HG02885 (cell line): ENCODE measurements around the gene TNNI3K.
A peak's percentile ranks its signal among the peaks of the same experiment; 100 is the strongest.

Experiments
- ATAC-seq: cut with Tn5 transposase; IDR thresholded peaks from one replicate; pipeline ENCODE4 v1.9.1; 2021; ENCODE audit warnings: mild to moderate bottlenecking; ENCODE audit not compliant: unreplicated experiment, poor library complexity

The TNNI3K gene

DNA sequence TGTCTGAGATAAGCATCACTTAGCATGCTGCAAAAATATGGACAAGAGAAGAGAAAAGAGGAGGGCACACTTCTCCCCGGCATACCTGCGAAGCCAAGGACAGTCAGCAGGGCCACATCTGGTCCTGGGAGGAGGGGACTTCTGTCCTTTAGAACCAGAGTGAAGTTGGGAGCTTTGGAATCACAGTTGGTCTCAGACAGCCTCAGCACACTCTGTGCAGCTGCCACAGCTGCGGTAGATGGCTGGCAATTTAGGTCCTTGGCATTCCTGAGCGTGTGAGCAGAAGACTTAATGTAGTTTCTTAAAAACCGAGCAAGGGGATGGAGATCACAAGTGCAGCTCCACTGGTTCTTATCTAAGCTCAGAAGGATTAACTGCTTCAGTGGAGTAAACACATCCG lies 244.9 kb downstream of the TNNI3K start:
- ATAC-seq: no peak

DNA sequence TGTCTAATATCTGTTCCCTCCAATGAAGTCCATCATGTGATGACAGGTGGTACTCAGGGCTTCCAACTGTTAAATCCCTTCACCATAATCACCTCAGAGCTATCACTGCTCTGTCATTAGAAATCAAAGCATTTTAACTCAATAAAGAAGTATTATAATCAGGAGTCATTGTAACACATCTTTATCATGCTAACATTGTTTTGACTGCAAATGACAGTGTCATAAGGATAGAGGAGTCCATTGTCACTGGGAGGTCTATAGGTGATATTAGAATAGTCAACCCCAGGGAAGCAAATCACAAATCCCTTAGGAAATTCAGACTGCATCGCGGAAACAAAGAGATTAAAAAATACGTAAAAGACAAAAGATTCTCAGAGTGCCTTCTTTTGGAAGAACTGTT lies 246.4 kb downstream of the TNNI3K start:
- no peak for ATAC-seq

DNA sequence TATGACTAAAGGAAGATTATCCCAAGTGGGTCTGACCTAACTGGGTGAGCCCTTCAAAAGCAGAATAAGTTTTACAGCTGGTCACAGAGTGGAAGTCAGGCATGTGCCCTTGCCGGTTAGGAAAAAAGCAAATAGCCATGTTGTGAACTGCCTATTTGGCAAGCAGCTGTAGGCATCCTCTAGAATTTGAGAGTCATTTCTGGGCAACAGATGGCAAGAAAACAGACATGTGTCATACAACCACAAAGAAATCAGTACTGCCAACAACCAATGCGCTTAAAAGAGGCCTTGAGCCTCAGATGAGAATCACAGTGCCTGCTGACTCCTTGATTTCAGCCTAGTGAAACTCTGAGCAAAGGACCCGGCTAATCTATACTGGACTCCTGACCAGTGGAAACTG lies 250.4 kb downstream of the TNNI3K start:
- no peak for ATAC-seq

DNA sequence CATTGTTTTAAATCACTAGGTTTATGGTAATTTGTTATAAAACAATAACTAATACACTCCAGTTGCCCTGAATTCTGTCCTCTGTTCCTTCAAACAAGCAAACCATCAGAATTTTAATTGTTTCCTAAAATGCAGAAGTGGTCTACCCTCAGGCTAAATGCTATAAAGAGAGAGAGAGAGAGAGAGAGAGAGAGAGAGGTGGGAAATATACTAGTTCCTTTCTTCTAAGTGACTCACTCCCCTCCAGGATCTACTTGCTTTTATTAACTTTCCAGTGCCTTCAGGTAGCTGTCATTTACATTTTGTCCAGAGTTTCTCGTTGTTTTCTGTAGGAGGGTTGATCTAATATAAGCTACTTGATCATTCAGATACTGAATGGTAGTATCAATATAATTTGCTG lies 250.8 kb downstream of the TNNI3K start:
- no peak for ATAC-seq

DNA sequence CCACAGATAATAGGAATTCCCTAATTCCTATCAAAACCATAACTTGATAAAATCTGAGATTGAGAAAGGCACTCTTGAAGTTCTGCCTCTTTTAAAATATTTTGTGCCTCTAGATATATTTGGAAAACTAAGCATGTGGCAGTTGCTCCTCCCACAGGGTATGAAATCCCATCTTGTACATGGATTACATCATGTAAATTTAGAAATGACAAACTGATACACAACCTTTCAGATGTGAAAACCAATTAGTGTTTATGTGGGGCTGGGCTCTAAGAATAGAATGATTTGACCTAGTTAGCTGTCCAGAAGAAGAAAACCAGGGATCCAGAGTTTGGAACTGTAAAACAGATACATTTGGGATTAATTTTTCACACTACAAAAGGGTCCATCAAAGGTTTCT lies 261.5 kb downstream of the TNNI3K start:
- no peak for ATAC-seq

DNA sequence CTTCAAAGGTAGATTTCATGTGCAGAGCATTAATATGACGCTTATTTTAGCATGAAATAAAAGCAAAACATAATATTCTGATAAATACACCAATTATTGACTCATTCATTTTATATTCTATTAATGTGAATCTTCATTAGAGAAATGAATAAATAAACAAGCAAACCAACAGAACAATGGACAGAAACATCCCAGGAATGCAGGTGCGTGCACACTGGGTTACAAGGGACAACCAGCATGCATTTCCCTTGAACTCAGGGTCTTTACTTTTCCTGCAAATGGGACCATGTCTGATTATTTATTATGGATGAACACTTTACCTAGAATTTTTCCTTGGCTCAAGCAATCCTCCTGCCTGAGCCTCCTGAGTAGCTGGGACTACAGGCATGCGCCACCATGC lies 263.7 kb downstream of the TNNI3K start:
- no peak for ATAC-seq

DNA sequence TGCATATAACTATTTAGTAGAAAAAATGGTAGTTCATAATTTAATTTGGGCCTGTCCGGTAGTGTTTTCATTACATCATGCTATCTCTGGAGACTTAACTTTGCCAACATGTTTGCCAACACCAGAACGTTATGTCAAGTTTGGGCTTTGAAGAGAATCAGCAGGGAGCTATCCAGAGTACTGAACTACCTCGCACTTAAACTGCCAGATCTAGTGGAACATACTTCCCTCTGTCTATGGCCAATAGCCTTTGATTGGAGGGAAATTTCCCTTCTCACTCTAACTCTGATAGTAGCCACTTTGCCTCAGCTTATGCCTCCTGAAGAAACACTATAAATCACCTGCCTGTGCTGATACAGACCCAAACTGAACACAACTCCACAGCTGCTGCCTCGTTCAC lies 267.2 kb downstream of the TNNI3K start:
- ATAC-seq: peak; percentile 51

DNA sequence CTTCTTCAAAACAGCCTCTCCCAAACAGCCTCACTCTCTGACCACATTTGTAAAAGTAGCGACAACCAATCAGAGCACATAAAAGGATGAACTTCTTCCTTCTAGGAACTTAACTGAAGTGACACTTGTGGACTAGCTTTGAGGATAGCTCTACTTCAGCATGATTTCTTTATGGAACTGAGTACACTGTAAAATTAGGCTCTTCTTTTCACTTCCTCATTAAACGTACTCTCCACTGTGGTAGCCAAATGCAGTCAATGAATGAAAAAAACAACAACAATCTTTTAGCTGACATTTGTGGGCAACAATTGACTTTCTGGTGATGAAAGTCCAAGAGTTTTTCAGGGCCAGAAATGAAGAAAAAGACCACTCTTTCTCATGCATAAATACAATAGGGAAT lies 267.7 kb downstream of the TNNI3K start:
- ATAC-seq: peak; percentile 51

DNA sequence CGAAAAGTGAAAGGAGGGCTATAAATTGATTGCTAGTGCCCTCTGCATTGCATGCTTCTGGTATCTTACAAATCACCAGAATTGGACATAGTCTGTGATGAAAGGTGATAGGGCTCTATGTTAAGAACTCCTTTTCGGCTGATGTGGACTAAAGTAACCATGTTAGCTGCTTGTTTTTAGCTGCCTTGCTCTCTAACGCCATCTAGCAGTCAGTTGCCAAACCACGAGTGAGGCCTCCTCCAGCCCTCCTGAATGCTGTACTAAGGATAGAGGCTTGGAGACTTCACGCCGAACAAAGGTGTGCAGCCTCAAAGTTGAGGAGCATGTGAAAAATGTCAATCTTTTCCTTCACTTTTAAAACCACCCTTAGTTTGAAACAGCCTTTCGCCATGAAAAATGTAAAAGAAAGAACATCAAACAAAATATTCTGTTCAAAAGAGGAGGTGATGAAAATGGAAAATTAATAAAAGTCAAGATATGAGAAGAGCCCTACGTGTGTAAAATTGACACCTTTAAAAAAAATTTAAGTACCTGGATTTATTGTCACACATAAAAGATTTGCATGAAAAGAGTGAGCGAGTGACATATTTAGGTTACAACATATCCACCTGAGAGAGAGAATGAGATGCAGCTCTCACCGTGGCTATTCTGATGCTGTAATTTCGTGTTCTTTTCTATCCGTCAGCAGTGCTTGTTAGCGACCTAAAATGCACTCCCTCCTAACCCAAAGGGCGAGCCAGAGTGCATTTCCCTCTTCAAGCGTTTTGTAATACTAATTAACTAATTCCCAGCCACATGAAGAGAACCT lies 269.1 kb downstream of the TNNI3K start:
- peak; percentile 92 for ATAC-seq

DNA sequence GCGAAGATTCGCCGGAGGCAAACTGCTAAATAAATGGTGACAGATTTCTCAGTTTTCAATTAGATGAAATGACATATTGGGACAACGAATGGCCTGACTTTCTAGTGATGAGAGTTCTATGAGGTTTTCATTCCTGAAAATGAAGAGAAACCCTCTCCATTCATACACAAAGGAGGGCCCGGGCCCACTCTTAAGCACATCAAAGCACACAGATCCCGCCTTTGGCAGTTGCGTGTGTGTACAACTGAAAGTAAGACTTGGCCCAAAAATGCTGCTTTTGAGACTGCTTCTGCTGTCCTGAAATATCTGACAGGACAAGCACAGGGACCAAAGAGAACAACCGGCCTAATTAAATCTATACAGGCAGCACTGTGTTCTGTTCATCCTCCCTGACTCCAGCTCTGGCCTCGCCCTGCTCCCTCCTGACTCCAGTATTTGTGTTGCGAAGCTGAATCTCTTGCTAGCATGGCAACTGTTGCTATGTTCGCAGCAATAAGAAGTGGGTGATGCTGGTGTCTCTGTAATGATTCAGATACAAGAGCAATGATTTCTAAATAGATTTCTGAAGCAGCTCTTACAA lies 269.8 kb downstream of the TNNI3K start:
- no peak for ATAC-seq

DNA sequence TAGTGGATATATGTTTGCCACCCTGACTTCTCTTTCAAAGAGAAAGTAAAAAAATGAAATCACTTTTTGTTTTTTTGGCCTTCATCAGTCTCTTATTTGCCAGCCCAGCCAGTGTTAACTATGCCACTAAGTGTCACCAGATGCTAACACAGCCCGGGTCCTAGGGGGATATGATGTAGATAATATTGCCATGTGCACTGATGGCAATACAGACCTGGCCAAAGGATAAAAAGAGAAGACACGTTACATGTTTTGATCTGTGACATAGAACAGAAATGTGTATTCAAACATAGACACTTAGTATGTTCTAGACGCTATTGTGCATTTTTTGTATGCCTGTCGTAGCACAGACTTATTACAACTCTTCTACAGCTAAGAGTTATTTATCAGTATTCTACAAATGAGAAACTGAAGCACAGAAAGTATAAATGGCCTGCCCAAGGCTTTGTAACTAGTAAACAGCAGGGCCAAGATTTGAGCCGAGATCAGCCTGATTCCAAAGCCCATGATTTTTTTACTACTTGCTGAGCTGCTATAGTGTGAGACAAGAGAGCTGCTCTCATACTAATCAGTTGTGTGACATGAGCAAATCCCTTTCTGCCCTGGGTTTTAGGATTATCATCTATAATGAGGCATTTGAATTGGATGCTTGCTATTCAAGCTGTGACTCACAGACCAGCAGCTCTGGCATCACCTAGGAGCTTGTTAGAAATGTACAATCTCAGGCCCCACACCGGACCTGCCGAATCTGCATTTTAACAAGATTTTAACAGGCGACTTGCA lies 270.9 kb downstream of the TNNI3K start:
- ATAC-seq: no peak

DNA sequence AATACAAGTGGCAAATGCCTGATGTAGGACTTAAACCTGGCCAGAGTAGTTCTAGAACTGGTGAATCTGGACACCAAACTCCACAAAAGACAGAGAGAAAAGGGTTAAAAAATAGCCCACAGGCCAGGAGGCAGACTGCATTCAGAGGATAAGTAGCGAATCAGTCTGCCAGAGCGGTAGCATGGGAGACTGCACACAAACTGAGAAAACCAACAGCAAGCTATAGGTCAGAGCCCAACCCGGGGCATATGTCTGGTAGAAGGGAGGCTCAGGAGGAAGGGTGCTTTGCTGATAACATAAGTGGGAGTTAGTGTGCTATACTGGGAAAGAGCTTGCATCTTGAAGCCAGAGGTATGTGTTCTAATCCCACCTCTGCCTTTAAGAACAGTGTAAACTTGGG lies 273.3 kb downstream of the TNNI3K start:
- ATAC-seq: no peak

DNA sequence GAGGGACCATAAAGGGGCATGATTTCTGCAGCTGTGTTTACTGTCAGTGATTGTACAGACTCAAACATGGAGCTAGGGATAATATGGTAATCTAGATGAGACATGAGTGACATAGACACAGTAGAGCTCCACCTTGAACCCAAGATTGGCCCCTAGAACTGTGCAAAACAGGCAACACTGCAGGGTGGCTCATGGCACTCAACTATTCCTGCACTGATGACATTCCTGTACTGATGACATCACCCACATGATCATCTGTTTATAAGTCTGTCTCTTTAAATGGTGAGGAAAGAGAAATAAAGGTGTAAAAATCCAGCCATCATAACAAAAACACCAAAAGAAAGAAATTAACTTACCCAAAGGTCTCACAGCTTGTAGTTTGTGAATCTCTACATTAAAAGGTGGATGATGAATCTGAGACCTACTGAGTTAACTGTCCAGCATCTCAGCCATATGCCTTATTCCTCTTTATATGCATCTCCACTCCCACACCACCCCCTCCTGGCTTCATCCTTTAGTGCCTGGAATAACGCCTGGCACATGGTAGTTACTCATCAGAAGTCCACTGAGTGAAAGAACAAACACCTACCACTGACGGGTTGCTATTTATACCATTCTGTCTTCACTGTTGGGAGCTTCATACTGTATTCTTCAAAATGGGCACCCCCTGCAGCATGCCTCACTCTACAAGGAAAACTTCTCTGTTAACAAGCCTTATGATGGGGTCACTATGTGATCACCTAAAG lies 277.2 kb downstream of the TNNI3K start, which contains the start of gene LRRC53:
TSS of gene LRRC53 (minus strand) at position 442 of the 746 bp plus-strand sequence. CDS start 29,262 bp downstream, outside the sequence.
- ATAC-seq: no peak

DNA sequence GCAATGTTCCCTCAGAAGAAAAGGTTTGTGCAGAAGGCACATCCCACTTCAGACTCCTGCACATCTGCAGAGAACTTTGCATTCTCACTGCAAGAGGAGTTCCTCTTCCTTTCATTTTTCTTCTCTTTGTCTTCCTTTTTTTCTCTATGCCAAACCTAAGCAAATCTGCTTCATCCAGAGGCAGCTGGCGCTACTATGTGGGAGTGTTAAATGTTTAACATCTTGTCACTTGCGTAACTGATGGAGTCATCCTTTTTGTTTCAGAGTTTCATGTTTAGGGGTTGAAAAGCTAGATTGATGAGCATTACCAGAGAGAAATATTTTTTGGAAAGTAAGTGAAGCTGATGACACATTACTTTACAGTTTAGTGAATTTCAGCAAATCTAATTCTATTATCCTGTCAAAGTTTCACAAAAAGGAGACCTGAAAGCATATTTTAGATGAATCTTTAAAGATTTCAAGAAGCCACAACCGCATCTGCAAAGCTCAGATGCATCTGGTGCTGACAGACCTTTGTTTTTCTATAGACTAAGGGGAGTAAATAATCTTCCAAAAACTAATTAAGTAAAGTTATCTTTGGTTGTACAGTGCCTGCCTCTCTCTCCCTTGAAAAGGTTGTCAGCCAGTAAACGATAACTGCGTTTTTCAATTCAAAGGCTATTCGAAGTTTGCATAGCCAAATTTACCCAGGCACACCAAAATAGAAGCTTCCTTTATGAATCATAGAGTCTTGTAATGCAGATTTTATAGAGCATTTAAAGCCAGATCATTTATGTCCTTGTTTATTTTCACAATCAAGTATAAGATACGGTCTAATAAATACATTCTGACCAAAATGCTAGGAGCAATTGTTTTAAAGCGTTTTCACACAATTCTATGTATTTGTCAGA lies 278.5 kb downstream of the TNNI3K start:
- no peak for ATAC-seq

DNA sequence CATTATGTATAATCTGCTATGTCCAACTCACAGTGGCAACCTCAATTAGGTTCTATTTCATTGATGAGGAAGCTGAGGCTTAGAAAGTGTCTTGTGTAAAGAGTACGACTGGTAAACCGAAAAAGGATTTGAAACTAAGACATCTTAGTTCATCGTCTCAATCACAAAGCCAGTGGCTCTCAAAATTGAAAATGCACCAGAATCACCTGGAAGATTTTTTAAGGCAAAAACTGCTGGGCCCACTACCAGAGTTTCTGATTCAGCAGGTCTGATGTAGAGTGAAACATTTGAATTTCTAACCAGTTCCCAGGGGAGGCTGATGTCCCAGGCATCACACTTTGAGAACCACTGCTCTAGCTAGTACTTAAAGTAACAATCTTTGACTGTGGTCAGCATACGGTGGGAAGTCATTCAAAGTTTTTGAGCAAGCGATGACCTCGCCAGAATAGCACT lies 282.4 kb downstream of the TNNI3K start:
- peak; percentile 90 for ATAC-seq

DNA sequence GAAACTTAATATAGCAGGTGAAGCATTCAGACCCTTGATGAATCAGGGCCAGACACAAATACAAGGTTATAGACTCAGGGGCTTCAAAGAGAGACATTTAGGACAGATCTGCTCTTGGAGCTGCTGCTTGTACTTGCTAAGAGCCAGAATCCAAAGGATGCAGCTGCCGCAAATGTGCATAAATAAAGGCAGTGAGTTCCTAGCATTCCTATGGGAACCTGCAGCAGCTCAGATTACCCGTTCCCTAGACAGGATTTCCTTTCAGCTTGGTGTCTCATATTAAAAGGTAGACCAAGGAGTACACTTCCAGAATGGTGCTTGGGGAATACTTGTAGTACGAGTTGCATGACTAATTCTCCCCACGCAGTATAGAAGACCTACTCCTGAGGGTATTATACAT lies 287.0 kb downstream of the TNNI3K start:
- ATAC-seq: no peak

DNA sequence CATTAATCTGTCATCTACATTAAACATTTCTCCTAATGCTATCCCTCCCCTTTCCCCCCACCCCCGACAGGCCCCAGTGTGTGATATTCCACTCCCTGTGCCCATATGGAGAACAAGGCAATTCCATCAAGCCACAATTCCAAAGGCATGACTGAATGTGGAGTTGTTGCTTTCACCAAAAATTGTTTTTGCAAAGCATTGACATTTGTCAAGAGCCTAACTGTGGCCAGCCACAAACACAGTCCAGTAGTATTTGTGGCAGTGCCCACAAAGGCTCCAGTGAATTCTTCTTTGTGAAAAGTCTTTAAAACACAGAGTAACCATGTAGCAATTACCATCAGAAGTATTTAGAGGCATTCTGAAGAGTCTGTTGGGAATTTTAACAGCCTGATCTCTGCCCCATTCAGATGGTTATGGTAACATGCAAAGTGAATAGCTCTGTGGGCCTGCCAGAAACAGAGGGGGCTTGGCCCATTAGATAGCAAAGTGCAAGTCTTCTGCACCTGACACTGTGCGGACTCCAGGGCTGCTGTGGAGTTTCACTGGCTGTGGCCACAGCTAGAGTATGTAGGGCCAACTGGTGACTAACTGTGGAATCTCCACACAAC lies 288.8 kb downstream of the TNNI3K start:
- no peak for ATAC-seq

DNA sequence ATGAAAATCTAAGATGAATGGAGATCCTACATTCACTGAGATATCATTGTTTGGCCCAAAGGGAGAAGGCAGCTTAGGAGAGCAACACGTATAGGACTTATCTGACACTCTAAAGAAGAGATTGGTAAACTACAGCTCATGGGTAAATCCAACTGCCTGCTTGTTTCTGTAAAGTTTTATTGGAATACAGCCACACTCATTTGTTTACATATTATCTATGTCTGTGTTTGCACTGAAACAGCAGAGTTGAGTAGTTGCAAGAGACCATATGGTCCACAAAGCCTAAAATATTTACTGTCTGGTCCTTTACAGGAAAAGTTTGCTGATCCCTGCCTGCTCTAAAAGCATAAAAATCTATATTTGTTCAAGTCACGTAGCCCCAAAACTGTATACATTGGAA lies 291.5 kb downstream of the TNNI3K start:
- no peak for ATAC-seq

DNA sequence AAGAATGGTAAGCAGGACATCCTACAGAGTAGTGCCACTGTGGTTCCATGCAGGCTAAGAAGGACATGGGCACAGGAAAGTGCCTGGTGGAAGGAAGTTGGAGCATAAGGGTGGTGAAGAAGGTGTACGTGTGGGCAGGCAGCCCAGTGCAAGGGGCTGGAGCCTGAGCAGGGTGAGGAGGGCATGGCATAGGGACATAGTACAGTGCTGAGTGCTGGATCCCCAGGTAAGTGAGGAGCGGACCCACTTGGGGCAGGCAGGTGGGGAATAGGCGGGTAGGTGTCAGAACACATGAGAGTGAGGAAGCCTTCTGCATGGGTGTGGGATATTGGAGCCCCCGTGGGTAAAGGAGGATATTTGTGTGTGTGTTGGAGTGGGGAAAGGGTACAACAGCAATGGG lies 292.9 kb downstream of the TNNI3K start:
- no peak for ATAC-seq
